ENCODE measurements around the gene GNRH2.
"Not testable (repeated sequence)": the region's sequence is repeated elsewhere in the genome, so short reads cannot be mapped to it uniquely, and the experiment has no call there.

The GNRH2 gene

GRCh38 chr20:3043322-3043721 is at the start of gene GNRH2:
Gene GNRH2 (plus strand): TSS chr20:3043622. CDS start chr20:3044415, 793 bp downstream.
- DNase-seq (ENCODE audit: low spot score in 2 of 2) (no peak), ATAC-seq (ENCODE audit: low read depth) (no peak)
- Mint-ChIP-seq H3K27me3 (no peaks in the 10 kb centered on the region), H3K27ac (peak within 1 kb of the TSS; percentile 74), H3K4me3 (peak within 1 kb of the TSS; percentile 48), H3K36me3 (peaks cover 18% of the 10 kb centered on the region), H3K9me3 (no peaks in the 10 kb centered on the region), H3K4me1 (peaks cover 11% of the 10 kb centered on the region)

GRCh38 chr20:2995796-2996195 is 47.6 kb upstream of the GNRH2 start:
- ATAC-seq (ENCODE audit: low read depth) (no peak), DNase-seq (ENCODE audit: low spot score in 2 of 2) (no peak)
- H3K4me3 Mint-ChIP-seq: no peak overlapping the region
- no peaks in the 10 kb centered on the region for H3K9me3 Mint-ChIP-seq
- H3K27ac Mint-ChIP-seq: no peak overlapping the region
- no peaks in the 10 kb centered on the region for H3K4me1 Mint-ChIP-seq
- H3K27me3 Mint-ChIP-seq: no peaks in the 10 kb centered on the region
- H3K36me3 Mint-ChIP-seq: peaks cover 22% of the 10 kb centered on the region

- no peak for DNase-seq (ENCODE audit: low spot score in 2 of 2)
- Mint-ChIP-seq H3K36me3 (peaks cover 18% of the 10 kb centered on the region), H3K9me3 (no peaks in the 10 kb centered on the region)
Measured at GRCh38 chr20:2998728-2999127, 44.7 kb upstream of the GNRH2 start.

GRCh38 chr20:3000852-3001523 is 42.4 kb upstream of the GNRH2 start:
- no peak for DNase-seq (ENCODE audit: low spot score in 2 of 2)
- Mint-ChIP-seq H3K4me3 (no peak overlapping the region), H3K36me3 (peaks cover 11% of the 10 kb centered on the region), H3K9me3 (no peaks in the 10 kb centered on the region), H3K27me3 (no peaks in the 10 kb centered on the region), H3K27ac (peak overlapping the region; percentile 41), H3K4me1 (no peaks in the 10 kb centered on the region)
- peak; percentile 51 for ATAC-seq (ENCODE audit: low read depth)

More at GRCh38 chr20:2998728-2999127, 44.7 kb upstream of the GNRH2 start:
- no peaks in the 10 kb centered on the region for H3K27me3 Mint-ChIP-seq
- ATAC-seq (ENCODE audit: low read depth): no peak
- H3K4me1 Mint-ChIP-seq: no peaks in the 10 kb centered on the region
- no peak overlapping the region for H3K4me3 Mint-ChIP-seq
- peak overlapping the region; percentile 12 for H3K27ac Mint-ChIP-seq

GRCh38 chr20:3003416-3003815 is 40.0 kb upstream of the GNRH2 start:
- Mint-ChIP-seq H3K36me3 (peaks cover 16% of the 10 kb centered on the region), H3K9me3 (no peaks in the 10 kb centered on the region), H3K27me3 (no peaks in the 10 kb centered on the region), H3K27ac (no peak overlapping the region), H3K4me3 (no peak overlapping the region), H3K4me1 (no peaks in the 10 kb centered on the region)
- ATAC-seq (ENCODE audit: low read depth): no peak
- no peak for DNase-seq (ENCODE audit: low spot score in 2 of 2)

GRCh38 chr20:3010985-3011723 is 32.3 kb upstream of the GNRH2 start:
- DNase-seq (ENCODE audit: low spot score in 2 of 2) (no peak), ATAC-seq (ENCODE audit: low read depth) (no peak)
- Mint-ChIP-seq H3K9me3 (no peaks in the 10 kb centered on the region), H3K27me3 (no peaks in the 10 kb centered on the region), H3K4me3 (no peak overlapping the region), H3K4me1 (peaks cover 2% of the 10 kb centered on the region), H3K36me3 (peaks cover 34% of the 10 kb centered on the region), H3K27ac (peak overlapping the region; percentile 51)

GRCh38 chr20:3011752-3012151 is 31.7 kb upstream of the GNRH2 start:
- no peak for DNase-seq (ENCODE audit: low spot score in 2 of 2)
- Mint-ChIP-seq H3K27me3 (no peaks in the 10 kb centered on the region), H3K4me3 (no peak overlapping the region), H3K36me3 (peaks cover 35% of the 10 kb centered on the region), H3K27ac (peak overlapping the region; percentile 51), H3K9me3 (no peaks in the 10 kb centered on the region), H3K4me1 (peaks cover 2% of the 10 kb centered on the region)
- ATAC-seq (ENCODE audit: low read depth): no peak

- Mint-ChIP-seq H3K36me3 (peaks cover 29% of the 10 kb centered on the region), H3K4me3 (no peak overlapping the region), H3K4me1 (peaks cover 2% of the 10 kb centered on the region), H3K27me3 (no peaks in the 10 kb centered on the region), H3K27ac (no peak overlapping the region), H3K9me3 (no peaks in the 10 kb centered on the region)
- no peak for DNase-seq (ENCODE audit: low spot score in 2 of 2)
- ATAC-seq (ENCODE audit: low read depth): no peak
Measured at GRCh38 chr20:3013771-3014170, 29.7 kb upstream of the GNRH2 start.

GRCh38 chr20:3014179-3014578 is 29.2 kb upstream of the GNRH2 start:
- H3K27me3 Mint-ChIP-seq: no peaks in the 10 kb centered on the region
- peaks cover 25% of the 10 kb centered on the region for H3K36me3 Mint-ChIP-seq
- ATAC-seq (ENCODE audit: low read depth) (no peak), DNase-seq (ENCODE audit: low spot score in 2 of 2) (no peak)
- no peak overlapping the region for H3K4me3 Mint-ChIP-seq
- no peaks in the 10 kb centered on the region for H3K9me3 Mint-ChIP-seq
- H3K4me1 Mint-ChIP-seq: peaks cover 2% of the 10 kb centered on the region
- H3K27ac Mint-ChIP-seq: no peak overlapping the region

GRCh38 chr20:3014662-3015061 is 28.8 kb upstream of the GNRH2 start:
- Mint-ChIP-seq H3K36me3 (peaks cover 21% of the 10 kb centered on the region), H3K27me3 (no peaks in the 10 kb centered on the region), H3K4me1 (peaks cover 2% of the 10 kb centered on the region), H3K9me3 (no peaks in the 10 kb centered on the region), H3K27ac (no peak overlapping the region), H3K4me3 (no peak overlapping the region)
- no peak for ATAC-seq (ENCODE audit: low read depth)
- no peak for DNase-seq (ENCODE audit: low spot score in 2 of 2)

GRCh38 chr20:3015302-3015701 is 28.1 kb upstream of the GNRH2 start:
- not testable (repeated sequence) for H3K9me3 Mint-ChIP-seq; DNase-seq (ENCODE audit: low spot score in 2 of 2); H3K27me3 Mint-ChIP-seq; H3K4me1 Mint-ChIP-seq; H3K27ac Mint-ChIP-seq; H3K4me3 Mint-ChIP-seq; ATAC-seq (ENCODE audit: low read depth)
- peaks cover 21% of the 10 kb centered on the region for H3K36me3 Mint-ChIP-seq

GRCh38 chr20:3021327-3021726 is 22.1 kb upstream of the GNRH2 start:
- H3K27ac Mint-ChIP-seq: no peak overlapping the region
- H3K27me3 Mint-ChIP-seq: no peaks in the 10 kb centered on the region
- no peak overlapping the region for H3K4me3 Mint-ChIP-seq
- ATAC-seq (ENCODE audit: low read depth): no peak
- no peaks in the 10 kb centered on the region for H3K4me1 Mint-ChIP-seq
- no peaks in the 10 kb centered on the region for H3K9me3 Mint-ChIP-seq
- no peak for DNase-seq (ENCODE audit: low spot score in 2 of 2)
- H3K36me3 Mint-ChIP-seq: peaks cover 26% of the 10 kb centered on the region

GRCh38 chr20:3021777-3022176 is 21.6 kb upstream of the GNRH2 start:
- H3K27me3 Mint-ChIP-seq: no peaks in the 10 kb centered on the region
- H3K36me3 Mint-ChIP-seq: peaks cover 29% of the 10 kb centered on the region
- no peaks in the 10 kb centered on the region for H3K4me1 Mint-ChIP-seq
- DNase-seq (ENCODE audit: low spot score in 2 of 2) (no peak), ATAC-seq (ENCODE audit: low read depth) (no peak)
- H3K9me3 Mint-ChIP-seq: no peaks in the 10 kb centered on the region
- no peak overlapping the region for H3K4me3 Mint-ChIP-seq
- peak overlapping the region; percentile 10 for H3K27ac Mint-ChIP-seq

GRCh38 chr20:3022559-3023490 is 20.6 kb upstream of the GNRH2 start:
- not testable (repeated sequence) for H3K4me3 Mint-ChIP-seq; H3K9me3 Mint-ChIP-seq; ATAC-seq (ENCODE audit: low read depth); H3K4me1 Mint-ChIP-seq; H3K27me3 Mint-ChIP-seq; DNase-seq (ENCODE audit: low spot score in 2 of 2); H3K27ac Mint-ChIP-seq
- peaks cover 35% of the 10 kb centered on the region for H3K36me3 Mint-ChIP-seq

Data from memory B cell (primary cell).